Kidney (tissue), 14 donors: ENCODE data around the gene PROSER3. TPM values are rescaled to one million over a fixed set of nuclear protein-coding genes. Genes with fewer than 3 reads are reported as not detected.
A peak's percentile ranks its signal among the peaks of the same experiment; 100 is the strongest.

Experiments
- DNase-seq, 5 donors: peaks; one replicate each; pipeline ENCODE4 v3.0.0-alpha.2; 2013 to 2020
- FAIRE-seq: peaks from 2 replicates; lab custom pipeline; 2012; peaks lifted over from hg19 to GRCh38; lab: Jason Lieb, UNC
- H3K27ac ChIP-seq, 2 donors: one replicate each; pipeline ENCODE4 v1.7.0; 2013; ENCODE audit warnings: low read depth in 2 of 2, low read length in 2 of 2, inconsistent platforms in 1 of 2
- H3K27me3 ChIP-seq: one replicate; pipeline ENCODE4 v1.7.1; 2013; ENCODE audit warnings: low read length, inconsistent platforms; ENCODE audit not compliant: control insufficient read depth, insufficient read depth
- H3K36me3 ChIP-seq, 3 donors: one replicate each; pipeline versions ENCODE4 v1.7.0 to v1.7.1; 2013; ENCODE audit warnings: low read length in 3 of 3, control low read depth in 1 of 3, inconsistent platforms in 1 of 3; ENCODE audit not compliant: insufficient read depth in 3 of 3, control insufficient read depth in 2 of 3
- H3K4me1 ChIP-seq, 3 donors: one replicate each; pipeline versions ENCODE4 v1.7.0 to v1.7.1; 2013; ENCODE audit warnings: low read length in 3 of 3, inconsistent platforms in 1 of 3, low read depth in 1 of 3; ENCODE audit not compliant: control insufficient read depth in 2 of 3, insufficient read depth in 2 of 3
- H3K4me3 ChIP-seq, 3 donors: one replicate each; pipeline versions ENCODE4 v1.7.0 to v1.8.1; 2013; ENCODE audit warnings: low read length in 3 of 3, control low read depth in 1 of 3, inconsistent platforms in 1 of 3
- H3K9ac ChIP-seq, 3 donors: one replicate each; pipeline versions ENCODE4 v1.7.0 to v1.7.1; 2013; ENCODE audit warnings: low read length in 3 of 3, control low read depth in 1 of 3, inconsistent platforms in 1 of 3
- H3K9me3 ChIP-seq, 3 donors: one replicate each; pipeline versions ENCODE4 v1.7.0 to v1.7.1; 2013; ENCODE audit warnings: low read length in 3 of 3, control low read depth in 1 of 3, inconsistent platforms in 1 of 3; ENCODE audit not compliant: control insufficient read depth in 2 of 3, insufficient read depth in 1 of 3
- intact Hi-C: fragments of 100-400 bp; cut with DNase I; formaldehyde crosslinking; loops from one replicate; pipeline ENCODE4 v1.11.1; 2022
- polyA plus RNA-seq: library from polyadenylated mRNA; stranded (reverse); fragments of 350-450 nt; fragmentation: Illumina TruSeq; extraction: RNeasy Lipid Tissue Mini Kit (QIAGEN cat#74804); gene quantifications from one replicate; pipeline ENCODE4 v1.2.3, GENCODE V29; 2014; ENCODE audit warnings: low read depth, low replicate concordance; ENCODE audit not compliant: insufficient read depth
- total RNA-seq: library from RNA; stranded (reverse); fragmentation: NEBNext Ultra II Directional; extraction: Animal tissue kit (Norgen Biotek cat#: 25700); gene quantifications from one replicate; pipeline ENCODE4 v1.2.1, GENCODE V29; 2021
- TF ChIP-seq, protein P1 (sequence below): IDR thresholded peaks from 3 replicates; pipeline ENCODE4 v1.5.1; 2012; ENCODE audit warnings: mild to moderate bottlenecking, moderate library complexity, borderline replicate concordance; ENCODE audit not compliant: insufficient read depth; ENCODE audit errors: extremely low read depth
- donor health status: control.
- donor health status: control.
- donor health status: control.
- donor health status: control.
- donor health status: control.
- donor health status: DM: yes; HTN: yes; CAD: no.
- donor health status: Normal renal cell carcinoma (clear cell type).

PROSER3 gene
- total and polyA plus RNA-seq, 2 donors from 2014 or later = 2.8 to 34.9 TPM

DNA sequence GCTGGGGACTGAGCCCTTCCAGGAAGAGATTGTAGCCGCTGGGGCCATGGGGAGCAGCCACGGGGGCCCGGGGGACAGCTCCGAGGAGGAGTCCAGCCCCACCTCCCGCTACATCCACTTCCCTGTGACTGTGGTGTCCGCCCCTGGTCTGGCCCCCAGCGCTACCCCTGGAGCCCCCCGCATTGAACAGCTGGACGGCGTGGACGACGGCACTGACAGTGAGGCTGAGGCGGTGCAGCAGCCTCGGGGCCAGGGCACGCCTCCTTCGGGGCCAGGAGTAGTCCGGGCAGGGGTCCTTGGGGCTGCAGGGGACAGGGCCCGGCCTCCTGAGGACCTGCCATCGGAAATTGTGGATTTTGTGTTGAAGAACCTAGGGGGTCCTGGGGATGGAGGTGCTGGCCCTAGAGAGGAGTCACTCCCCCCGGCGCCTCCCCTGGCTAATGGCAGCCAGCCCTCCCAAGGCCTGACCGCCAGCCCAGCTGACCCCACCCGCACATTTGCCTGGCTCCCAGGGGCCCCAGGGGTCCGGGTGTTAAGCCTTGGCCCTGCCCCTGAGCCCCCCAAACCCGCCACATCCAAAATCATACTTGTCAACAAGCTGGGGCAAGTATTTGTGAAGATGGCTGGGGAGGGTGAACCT, 25.3 kb upstream of the PROSER3 start:
- FAIRE-seq (no peak), DNase-seq (peak in 1 of 5 donors; percentile 71)
- intact Hi-C loops = no loop called here
- Histone ChIP-seq H3K4me3 (no peak overlapping the region), H3K27ac (no peak overlapping the region), H3K27me3 (no peaks in the 10 kb centered on the region), H3K4me1 (no peaks in the 10 kb centered on the region), H3K9me3 (no peaks in the 10 kb centered on the region), H3K36me3 (peaks cover 0 to 58% (median 28%) of the 10 kb centered on the region in 3 donors), H3K9ac (no peak overlapping the region)
- TF ChIP-seq, protein P1, sequence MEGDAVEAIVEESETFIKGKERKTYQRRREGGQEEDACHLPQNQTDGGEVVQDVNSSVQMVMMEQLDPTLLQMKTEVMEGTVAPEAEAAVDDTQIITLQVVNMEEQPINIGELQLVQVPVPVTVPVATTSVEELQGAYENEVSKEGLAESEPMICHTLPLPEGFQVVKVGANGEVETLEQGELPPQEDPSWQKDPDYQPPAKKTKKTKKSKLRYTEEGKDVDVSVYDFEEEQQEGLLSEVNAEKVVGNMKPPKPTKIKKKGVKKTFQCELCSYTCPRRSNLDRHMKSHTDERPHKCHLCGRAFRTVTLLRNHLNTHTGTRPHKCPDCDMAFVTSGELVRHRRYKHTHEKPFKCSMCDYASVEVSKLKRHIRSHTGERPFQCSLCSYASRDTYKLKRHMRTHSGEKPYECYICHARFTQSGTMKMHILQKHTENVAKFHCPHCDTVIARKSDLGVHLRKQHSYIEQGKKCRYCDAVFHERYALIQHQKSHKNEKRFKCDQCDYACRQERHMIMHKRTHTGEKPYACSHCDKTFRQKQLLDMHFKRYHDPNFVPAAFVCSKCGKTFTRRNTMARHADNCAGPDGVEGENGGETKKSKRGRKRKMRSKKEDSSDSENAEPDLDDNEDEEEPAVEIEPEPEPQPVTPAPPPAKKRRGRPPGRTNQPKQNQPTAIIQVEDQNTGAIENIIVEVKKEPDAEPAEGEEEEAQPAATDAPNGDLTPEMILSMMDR = no peak

DNA sequence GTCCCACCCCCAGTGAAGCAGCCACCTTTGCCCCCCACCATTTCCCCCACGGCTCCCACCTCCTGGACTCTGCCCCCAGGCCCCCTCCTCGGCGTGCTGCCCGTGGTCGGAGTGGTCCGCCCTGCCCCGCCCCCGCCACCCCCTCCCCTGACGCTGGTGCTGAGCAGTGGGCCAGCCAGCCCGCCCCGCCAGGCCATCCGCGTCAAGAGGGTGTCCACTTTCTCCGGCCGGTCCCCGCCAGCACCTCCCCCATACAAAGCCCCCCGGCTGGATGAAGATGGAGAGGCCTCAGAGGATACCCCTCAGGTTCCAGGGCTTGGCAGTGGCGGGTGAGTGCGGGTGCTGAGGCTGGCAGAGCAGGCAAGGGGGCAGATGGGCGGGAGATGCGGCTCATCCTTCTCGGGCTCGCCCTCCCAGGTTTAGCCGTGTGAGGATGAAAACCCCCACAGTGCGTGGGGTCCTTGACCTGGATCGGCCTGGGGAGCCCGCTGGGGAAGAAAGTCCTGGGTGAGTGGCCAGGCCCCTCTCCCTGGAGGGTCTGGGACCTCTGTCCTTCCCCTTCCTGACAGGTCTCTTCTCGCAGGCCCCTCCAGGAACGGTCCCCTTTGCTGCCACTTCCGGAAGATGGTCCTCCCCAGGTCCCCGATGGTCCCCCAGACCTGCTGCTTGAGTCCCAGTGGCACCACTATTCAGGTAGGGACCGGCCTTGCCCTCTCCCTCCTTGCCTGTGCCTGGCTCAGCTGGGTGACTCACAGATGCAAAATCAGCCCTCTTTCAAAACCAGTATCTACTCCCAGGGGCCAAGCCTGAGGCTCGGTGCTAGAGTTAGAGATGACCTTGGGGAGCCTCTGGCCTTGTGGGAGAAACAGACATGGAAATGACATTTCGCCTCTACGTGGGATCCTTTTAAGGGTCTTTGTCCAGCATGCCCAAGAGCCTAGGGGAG, 24.5 kb upstream of the PROSER3 start:
- intact Hi-C loops = no loop called here
- no peaks in the 10 kb centered on the region for H3K4me1 ChIP-seq
- H3K4me3 ChIP-seq = no peak overlapping the region
- no peaks in the 10 kb centered on the region for H3K27me3 ChIP-seq
- no peak for FAIRE-seq
- no peak overlapping the region for H3K27ac ChIP-seq
- no peaks in the 10 kb centered on the region for H3K9me3 ChIP-seq
- DNase-seq = peak in 1 of 5 donors; percentile 75
- no peak overlapping the region for H3K9ac ChIP-seq
- TF ChIP-seq, protein P1 = no peak
- peaks cover 2 to 58% (median 36%) of the 10 kb centered on the region in 3 donors for H3K36me3 ChIP-seq

DNA sequence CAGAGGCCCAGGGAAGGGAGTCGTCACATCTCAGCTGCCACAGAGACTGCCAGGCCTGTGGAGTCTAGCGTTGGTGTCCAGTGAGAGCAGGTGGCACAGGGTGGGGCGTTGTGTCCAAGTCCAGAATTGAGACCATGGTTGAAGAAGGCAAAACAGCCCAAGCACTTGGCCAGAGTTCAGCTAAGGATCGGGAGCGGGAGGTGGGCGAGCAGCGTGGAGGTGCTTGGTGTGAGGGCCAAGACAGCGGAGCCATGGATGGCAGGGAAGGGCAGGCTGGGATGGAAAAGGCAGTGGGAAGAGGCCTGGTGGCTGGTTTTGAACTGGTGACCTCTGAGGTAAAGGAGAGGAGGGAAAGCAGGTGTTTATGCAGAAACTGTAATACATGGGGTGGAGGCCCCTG, 23.7 kb upstream of the PROSER3 start:
- intact Hi-C loops = no loop called here
- Histone ChIP-seq H3K9ac (no peak overlapping the region), H3K9me3 (no peaks in the 10 kb centered on the region), H3K4me3 (no peak overlapping the region), H3K36me3 (peaks cover 2 to 52% (median 29%) of the 10 kb centered on the region in 3 donors), H3K27me3 (no peaks in the 10 kb centered on the region), H3K4me1 (no peaks in the 10 kb centered on the region), H3K27ac (no peak overlapping the region)
- FAIRE-seq (no peak), DNase-seq (no peak)
- TF ChIP-seq, protein P1 = no peak
